ENCODE data around the gene HSPA12A. TPM values are rescaled to one million over a fixed set of nuclear protein-coding genes. Genes with fewer than 3 reads are reported as not detected.

The HSPA12A gene
- total and polyA plus RNA-seq, 9 of the 15 experiments (the other 6 are each of a cell fraction or from before 2014, with no cell fraction given), result 0.01 to 0.18 (median 0.04) TPM; not detected in 4

DNA sequence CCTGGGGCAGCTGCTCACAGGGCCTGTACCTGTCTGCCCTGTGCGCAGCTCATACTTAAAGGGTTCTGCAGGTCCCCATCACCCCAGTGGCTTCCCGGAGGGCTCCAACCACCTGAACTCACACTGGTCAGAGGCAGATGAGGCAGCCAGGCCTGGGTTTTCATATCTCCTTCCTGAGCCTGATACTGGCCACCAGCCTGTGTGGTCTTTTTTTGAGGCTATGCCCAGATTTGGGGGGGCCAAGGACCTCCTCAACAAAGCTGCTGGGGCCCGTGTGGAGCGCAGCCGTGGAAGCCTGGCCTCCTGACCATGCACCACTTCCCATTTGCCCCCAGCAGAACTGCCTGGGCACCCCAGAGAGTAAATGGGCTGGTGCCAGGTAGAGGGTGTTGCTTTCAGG lies 95.9 kb downstream of the HSPA12A start (continued):
- TF ChIP-seq ZNF707 (CRISPR knock-in tag; conservative IDR thresholded peaks at IDR 0.05) (no peak), FOSL1 (tag; conservative IDR thresholded peaks at IDR 0.05) (no peak), PHF20 (IDR thresholded peaks at IDR 0.05; ENCODE audit: partially characterized antibody) (no peak), CHCHD3 (CRISPR knock-in tag; IDR thresholded peaks at IDR 0.05) (no peak), NELFE (IDR thresholded peaks at IDR 0.05; ENCODE audit: insufficient read depth, insufficient read length) (no peak)

DNA sequence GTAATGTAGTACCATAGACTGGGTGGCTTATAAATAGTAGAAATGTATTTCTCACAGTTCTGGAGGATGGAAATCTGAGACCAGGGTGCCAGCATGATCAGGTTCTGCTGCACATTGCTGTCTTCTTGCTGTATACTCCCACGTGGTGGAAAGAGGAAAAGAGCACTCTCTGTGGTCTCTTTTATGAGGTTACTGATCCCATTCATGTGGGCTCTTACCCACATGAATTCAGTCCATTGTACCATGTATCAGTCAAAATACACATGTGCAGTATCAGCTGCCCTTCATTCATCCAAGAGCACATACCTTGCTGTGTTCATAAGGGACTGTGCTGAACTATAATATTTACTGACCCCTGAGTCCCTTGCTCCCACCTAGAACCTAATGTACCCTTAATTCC lies 104.5 kb downstream of the HSPA12A start:
- in situ Hi-C loops (cut with MboI) (no loop called here), intact Hi-C loops (cut with micrococcal nuclease) (no loop called here)
- FAIRE-seq (no peak), ATAC-seq (no peak), DNase-seq (ENCODE audit: extremely low read depth in 1 of 4, low spot score in 3 of 4) (no peak)
- H3K27ac ChIP-seq (ENCODE audit: extremely low read depth, low read depth, low read length), result no peak overlapping the region
- WGBS (ENCODE audit: insufficient coverage, low coverage, missing lambda C conversion rate), result 0% methylated on average over 1 of the region's 1 CpG
- H3K9me1 ChIP-seq (ENCODE audit: control insufficient read depth, insufficient read depth, low read length), result no peaks in the 10 kb centered on the region
- H3K9ac ChIP-seq (ENCODE audit: insufficient read depth in 1 of 2, low read depth in 2 of 2, low read length in 2 of 2), result no peak overlapping the region
- H3K36me3 ChIP-seq (ENCODE audit: control insufficient read depth, insufficient read depth, low read length), result no peaks in the 10 kb centered on the region
- ChIA-PET CTCF (ENCODE audit: low intra/inter-chr PET ratio) (no interaction called here), POLR2A (no interaction called here)
- BruUV-seq (replicated peaks), result no TSS peak
- H3K79me2 ChIP-seq (ENCODE audit: control insufficient read depth, insufficient read depth, low read length), result no peaks in the 10 kb centered on the region
- no peaks in the 10 kb centered on the region for H3K9me3 ChIP-seq (replicated peaks; ENCODE audit: control insufficient read depth, insufficient read depth, low read depth, low read length)
- H3K4me2 ChIP-seq (ENCODE audit: insufficient read depth, low read length), result no peak overlapping the region
- TF ChIP-seq JUN (IDR thresholded peaks at IDR 0.05; ENCODE audit: borderline replicate concordance, low read depth, low read length) (no peak), JUN (CRISPR knock-in tag; IDR thresholded peaks at IDR 0.05; ENCODE audit: borderline replicate concordance) (no peak)
- TF ChIP-seq, protein P1, sequence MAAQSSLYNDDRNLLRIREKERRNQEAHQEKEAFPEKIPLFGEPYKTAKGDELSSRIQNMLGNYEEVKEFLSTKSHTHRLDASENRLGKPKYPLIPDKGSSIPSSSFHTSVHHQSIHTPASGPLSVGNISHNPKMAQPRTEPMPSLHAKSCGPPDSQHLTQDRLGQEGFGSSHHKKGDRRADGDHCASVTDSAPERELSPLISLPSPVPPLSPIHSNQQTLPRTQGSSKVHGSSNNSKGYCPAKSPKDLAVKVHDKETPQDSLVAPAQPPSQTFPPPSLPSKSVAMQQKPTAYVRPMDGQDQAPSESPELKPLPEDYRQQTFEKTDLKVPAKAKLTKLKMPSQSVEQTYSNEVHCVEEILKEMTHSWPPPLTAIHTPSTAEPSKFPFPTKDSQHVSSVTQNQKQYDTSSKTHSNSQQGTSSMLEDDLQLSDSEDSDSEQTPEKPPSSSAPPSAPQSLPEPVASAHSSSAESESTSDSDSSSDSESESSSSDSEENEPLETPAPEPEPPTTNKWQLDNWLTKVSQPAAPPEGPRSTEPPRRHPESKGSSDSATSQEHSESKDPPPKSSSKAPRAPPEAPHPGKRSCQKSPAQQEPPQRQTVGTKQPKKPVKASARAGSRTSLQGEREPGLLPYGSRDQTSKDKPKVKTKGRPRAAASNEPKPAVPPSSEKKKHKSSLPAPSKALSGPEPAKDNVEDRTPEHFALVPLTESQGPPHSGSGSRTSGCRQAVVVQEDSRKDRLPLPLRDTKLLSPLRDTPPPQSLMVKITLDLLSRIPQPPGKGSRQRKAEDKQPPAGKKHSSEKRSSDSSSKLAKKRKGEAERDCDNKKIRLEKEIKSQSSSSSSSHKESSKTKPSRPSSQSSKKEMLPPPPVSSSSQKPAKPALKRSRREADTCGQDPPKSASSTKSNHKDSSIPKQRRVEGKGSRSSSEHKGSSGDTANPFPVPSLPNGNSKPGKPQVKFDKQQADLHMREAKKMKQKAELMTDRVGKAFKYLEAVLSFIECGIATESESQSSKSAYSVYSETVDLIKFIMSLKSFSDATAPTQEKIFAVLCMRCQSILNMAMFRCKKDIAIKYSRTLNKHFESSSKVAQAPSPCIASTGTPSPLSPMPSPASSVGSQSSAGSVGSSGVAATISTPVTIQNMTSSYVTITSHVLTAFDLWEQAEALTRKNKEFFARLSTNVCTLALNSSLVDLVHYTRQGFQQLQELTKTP (IDR thresholded peaks at IDR 0.05; ENCODE audit: low read depth in 1 of 2, partially characterized antibody in 2 of 2), result no peak
- H3K27me3 ChIP-seq (ENCODE audit: control insufficient read depth in 2 of 2, insufficient read depth in 2 of 2, low read length in 2 of 2), result no peaks in the 10 kb centered on the region
- no peak overlapping the region for H3K4me3 ChIP-seq
- no peaks in the 10 kb centered on the region for H3K4me1 ChIP-seq (replicated peaks in 1 of 2; ENCODE audit: control insufficient read depth in 2 of 2, insufficient read depth in 2 of 2, low read length in 2 of 2)
- no peak overlapping the region for H2AFZ ChIP-seq (ENCODE audit: low read depth, low read length)
- no peaks in the 10 kb centered on the region for H4K20me1 ChIP-seq (replicated peaks; ENCODE audit: control insufficient read depth, insufficient read depth, low read length)

All from K562 (cell line).